ENCODE measurements around the gene ATP2C1. TPM values are rescaled to one million over a fixed set of nuclear protein-coding genes. Genes with fewer than 3 reads are reported as not detected.
"Not testable (repeated sequence)": the region's sequence is repeated elsewhere in the genome, so short reads cannot be mapped to it uniquely, and the experiment has no call there.

ATP2C1 gene
- total RNA-seq, 1 experiment from 2014 or later = 62.5 TPM

DNA sequence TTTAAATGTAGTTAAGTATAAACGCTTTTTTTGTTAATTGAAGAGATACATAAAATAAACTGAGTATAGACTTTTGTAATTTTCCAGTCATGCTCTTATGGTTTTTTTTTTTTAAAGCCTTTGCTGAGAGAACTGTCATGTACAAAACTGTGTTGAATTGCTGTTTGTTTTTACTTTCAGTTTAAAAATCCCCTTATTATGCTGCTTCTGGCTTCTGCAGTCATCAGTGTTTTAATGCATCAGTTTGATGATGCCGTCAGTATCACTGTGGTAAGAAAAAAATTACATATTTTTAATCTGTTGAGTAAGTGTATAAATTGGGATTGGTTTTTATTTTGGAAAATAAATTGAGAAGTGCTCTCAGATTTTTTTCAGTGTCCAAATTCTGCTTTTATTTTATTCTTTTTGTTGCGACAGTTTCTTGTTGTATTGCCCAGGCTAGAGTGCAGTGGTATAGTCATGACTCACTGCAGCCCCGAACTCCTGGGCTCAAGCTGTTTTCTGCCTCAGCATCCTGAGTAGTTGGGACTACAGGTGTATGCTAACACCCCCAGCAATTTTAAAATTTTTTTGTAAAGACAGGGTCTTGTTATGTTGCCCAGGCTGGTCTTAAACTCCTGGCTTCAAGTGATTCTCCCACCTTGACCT, 40.7 kb downstream of the ATP2C1 start:
- no peak for DNase-seq (ENCODE audit: low read depth)

DNA sequence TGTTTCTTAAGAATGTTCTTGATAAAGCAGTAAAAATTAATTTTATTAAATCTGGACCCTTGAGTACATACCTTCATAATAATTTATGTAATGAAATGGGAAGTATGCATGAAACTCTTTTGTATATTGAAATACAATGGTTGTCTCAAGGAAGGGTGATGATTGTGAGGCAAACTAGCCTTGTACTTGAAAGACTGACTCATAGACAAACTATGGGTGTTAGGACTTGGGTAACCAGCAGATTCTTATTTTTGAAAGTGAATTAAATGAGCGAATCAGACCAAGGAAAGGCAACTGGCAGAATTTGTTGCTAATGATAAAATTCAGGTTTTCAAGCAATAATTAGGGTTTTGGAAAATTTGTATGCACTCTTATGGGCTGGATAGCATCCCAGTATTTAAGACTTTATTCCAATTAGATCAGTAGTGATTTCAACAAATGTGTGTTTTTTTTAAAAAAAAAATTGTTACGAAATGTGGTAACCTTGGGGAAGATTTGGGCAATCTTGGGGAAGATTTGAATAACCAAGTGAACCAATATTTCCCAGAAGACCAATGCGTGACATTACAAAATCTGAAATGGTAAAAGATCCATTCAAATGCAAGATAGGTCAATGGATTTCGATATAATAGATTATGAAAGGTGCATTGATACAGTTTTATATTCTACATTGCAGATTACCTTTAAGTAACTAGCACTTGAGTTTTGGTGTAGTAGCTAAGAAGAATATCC, 42.0 kb downstream of the ATP2C1 start:
- peak; percentile 50 for DNase-seq (ENCODE audit: low read depth)

DNA sequence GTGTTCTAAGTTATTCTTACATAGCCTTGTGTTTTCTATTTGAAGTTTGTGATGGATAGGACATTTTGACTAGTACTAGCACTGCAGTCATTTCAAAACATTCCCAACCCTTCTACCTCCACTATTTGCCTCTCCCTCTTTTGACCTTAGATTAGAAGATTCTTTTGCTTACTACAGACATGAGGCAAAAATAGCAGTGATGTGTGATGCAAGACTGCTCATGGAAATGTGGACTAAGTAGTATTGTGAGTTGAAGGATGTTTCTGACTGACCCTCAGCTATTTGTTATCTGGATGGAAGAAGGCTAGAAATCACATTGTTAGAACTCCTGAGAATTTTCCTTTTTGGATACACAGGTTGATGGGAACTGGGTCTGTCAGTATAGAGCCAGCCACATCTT, 45.9 kb downstream of the ATP2C1 start:
- DNase-seq (ENCODE audit: low read depth) = no peak

DNA sequence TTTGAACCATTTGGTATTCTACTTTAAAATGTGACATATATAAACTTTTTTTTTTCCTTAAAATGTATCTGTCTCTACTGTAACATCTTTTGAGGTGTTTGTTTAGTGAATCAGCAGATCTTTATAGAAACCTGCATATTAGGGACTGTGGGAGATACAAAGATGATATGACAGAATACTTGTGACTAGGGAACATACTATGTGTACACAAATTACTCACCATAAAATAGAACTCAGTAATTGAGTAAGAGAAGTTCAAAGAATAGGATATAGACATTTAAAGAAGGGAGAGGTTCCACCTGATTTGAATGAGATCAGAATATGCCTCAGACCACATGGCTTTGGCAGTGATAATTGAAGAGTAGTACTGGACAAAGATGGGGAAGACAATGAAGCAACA, 47.9 kb downstream of the ATP2C1 start:
- no peak for DNase-seq (ENCODE audit: low read depth)

DNA sequence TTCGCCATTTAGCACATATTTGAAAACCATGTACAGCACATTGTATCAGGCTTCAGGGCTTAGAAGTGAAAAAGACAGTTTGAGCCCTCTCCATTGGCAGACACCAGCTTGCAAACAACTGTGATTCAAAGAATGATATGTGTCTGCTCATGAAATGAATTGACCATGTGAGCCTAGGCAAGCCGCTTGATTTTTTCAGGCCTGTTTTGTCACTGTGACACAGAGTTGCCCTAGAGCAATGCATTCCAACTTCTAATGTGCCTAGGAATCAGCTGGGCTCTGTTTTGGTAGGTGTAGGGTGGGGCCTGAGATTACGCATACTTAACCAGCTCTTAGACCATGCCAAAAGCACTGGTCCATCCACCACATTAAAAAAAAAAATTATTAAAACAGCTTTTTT, 53.0 kb downstream of the ATP2C1 start:
- peak; percentile 48 for DNase-seq (ENCODE audit: low read depth)

DNA sequence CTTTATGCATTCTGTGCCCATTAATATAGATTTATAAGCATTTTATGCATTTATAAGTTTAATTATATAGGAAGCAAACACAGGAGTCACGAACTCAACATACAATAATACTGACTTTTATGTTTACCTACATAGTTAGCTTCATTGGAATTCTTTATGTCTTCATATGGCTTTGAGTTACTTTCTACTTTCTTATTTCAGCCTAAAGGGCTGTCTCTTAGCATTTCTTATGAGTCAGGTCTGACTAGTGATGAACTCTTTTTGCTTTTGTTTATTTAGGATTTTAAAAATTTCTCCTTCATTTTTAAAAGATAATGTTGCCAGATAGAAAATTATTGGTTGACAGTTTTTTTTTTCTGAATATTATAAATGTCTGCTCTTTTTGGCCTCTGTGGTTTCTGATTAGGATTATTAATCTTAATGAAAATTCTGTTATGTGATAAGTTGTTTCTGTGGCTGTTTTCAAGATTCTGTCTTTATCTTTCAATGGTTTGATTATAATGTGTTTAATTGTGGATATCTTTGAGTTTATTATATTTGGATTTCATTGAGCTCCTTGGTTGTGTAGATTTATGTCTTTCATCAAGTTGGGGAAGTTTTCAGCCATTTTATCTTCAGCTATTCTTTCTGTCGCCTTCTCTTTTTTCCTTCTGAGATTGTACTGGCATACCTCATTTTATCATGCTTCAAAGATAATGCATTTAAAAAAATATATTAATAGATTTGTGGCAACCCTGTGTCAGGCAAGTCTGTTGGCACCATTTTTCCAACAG, 54.3 kb downstream of the ATP2C1 start:
- DNase-seq (ENCODE audit: low read depth) = no peak

DNA sequence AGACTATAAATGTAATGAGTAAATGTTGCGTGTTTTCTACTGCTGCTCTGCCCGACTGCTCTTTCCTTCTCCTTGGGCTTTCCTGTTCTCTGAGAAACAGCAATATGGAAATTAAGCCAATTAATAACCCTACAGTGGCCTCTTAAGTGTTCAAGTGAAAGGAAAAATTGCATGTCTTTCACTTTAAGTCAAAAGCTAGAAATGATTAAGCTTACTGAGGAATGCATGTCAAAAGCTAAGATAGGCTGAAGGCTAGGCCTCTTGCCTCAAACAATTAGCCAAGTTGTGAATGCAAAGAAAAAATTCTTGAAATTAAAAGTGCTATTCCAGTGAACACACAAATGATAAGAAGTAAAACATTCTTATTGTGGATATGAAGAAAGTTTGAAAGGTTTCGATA, 55.0 kb downstream of the ATP2C1 start:
- DNase-seq (ENCODE audit: low read depth) = no peak

DNA sequence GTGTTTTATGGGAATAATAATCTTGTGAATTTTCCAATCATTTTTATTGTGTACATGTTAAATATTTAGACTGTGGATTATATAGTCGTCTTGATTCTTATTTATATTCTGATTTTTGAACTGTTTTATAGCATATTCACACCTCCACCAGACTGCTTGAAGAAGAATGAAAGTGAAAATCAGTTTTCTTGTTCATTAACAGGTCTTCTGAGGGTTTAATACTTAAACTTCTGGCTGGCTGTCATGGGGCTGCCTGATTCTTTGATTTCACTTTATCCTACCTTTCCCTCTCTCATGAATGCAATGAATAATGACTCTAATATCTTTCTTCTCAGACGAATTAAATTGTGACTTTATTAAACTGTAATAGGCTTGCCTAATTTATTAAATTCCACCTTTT, 56.2 kb downstream of the ATP2C1 start:
- no peak for DNase-seq (ENCODE audit: low read depth)

DNA sequence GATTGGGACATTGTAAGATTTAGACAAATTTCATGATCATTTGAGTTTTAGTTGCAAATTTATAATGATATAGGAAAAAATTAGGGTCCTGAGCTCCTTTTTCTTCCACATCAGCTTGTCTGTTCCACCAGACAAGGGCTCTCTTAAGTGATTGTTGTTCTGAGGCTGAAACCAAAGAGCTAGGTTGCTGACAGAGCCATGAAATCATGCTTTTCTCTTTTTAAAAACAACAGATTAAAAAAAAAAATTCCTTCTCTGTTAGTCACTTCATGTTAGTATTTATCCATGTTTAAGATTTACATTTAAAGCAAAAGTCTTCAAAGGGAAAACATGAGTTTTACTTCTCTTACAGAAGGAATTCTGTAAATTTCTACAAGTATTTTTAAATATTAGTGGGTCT, 56.8 kb downstream of the ATP2C1 start:
- no peak for DNase-seq (ENCODE audit: low read depth)

DNA sequence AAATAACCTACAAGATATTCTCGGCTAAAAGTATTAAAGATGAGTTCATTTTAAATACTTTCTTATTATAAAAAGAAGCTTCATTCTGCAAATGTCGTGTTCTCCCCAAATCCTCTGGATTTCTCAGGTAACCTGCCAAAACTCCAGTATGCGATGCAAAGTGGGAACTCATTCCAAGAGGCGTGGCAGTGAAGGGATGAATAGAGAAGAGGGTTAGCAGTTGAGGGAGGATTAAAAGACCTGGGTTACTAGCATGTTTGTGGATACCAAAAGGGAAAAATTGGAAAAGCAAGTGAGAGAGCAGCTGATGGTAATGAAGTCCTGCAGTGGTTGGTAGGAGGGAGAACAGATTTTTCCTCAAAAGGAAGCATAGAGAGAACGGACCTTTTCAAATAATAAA, 61.6 kb downstream of the ATP2C1 start:
- DNase-seq (ENCODE audit: low read depth) = no peak

DNA sequence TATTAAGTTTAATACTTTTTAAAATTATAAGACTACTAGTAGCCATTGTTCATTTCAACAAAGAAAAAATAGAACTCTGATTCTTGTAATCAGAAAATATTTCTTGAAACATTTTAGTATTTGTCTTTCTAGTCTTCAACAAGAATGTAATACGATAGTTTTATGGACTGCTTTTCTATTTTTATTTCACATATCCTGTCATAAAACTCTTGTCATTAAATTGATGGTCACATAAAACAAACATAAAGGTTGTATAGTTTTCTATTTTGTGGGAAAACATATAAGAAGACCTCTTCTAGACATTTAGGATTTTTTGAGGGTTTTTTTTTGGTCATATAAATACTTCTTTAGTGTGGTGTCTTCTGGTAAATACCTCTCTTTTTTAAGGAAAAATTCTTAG, 62.4 kb downstream of the ATP2C1 start:
- no peak for DNase-seq (ENCODE audit: low read depth)

DNA sequence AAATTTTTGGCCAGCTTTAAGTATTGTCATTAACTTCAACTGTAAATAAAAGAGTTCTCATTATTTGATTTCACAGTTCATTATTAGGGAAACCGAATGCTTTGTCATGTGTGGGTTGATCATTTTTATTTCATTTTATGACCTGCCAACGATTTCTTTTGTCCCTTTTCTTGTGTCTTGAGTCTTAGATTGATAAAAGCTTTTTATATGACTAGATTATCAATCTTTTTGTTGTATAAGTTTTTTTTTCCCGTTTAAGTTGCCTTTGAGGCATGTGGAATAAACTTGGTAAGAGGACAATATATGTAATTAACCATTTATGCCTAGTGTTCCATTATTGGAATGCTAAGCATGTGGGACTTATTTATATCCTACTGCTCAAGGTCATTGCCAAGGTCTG, 62.8 kb downstream of the ATP2C1 start:
- no peak for DNase-seq (ENCODE audit: low read depth)

DNA sequence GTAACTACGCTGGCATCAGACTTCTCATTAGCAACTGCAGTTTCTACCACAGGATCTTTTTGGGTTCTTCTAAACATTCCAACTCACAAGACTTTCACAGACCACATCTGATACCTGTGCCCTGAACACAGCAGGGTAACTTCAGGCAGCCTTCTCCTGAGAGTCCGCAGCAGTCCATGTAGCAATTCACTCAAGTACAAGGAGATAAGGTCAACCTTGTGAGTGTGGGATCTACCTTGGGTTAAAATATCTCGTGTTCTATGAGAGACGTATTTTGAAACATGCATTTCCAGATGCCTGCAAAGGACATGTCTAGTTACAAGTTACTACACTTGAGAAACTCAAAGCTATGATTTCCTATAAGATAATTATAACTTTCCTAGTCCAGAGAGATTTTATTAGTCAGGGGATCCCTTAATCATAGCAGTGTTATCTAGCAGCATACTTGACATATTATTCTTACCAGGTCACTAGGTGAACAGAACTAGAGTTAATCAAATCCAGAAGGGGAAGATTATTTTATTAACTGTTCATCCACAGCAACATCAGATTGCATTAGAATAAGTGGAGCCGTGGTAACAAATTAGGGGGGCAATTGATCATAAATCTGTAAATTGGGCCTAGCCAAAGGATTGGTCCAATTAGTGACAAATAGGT, 66.4 kb downstream of the ATP2C1 start:
- no peak for DNase-seq (ENCODE audit: low read depth)

DNA sequence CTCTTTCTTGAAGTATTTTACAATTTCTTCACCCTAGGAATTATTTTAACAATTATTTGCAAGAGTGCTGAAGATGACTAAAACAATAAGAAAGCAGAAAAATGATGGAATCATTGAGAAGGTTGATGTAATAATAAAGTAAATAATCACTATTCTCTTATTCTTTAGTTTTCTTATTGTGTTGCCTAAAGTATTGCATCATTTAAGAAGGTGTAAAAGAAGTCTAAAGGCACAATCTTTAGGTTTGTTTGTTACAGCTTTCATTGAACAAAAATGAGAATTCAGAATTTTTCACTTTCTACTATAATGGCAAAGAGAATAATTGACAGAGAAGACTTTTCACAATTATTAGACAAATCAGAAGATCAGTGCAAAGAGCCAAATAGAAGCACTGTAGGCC, 67.6 kb downstream of the ATP2C1 start:
- DNase-seq (ENCODE audit: low read depth) = no peak

DNA sequence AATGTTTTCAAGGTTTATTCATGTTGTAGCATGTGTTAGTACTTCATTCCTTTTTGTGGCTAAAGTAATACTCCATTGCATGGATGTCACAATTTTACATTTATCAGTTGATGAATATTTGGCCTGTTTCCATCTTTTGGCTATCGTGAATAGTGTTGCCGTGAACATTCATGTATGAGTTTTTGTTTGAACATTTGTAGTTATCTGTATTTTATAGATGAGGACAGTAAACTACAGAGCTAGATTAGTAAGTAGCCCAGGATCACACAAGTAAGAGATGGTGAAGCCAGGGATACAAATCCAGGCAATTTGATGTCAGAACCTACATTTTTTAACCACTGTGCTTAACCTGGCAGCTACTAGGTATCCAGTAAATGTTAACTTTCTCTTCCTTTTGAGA, 69.6 kb downstream of the ATP2C1 start:
- DNase-seq (ENCODE audit: low read depth) = no peak

DNA sequence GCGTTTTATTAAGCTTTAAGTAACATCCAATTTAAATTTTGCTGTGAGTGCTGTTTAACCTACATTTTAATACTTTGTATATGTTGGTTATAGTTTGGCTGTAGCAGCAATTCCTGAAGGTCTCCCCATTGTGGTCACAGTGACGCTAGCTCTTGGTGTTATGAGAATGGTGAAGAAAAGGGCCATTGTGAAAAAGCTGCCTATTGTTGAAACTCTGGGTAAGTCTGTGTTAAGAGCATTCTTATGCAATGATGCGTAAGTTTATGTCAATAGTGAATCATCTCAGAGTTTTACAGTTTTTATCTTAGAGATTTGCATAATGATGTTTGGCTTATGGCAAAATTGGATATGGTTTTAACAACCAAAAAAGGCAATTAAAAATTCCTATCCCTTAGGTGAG, 70.0 kb downstream of the ATP2C1 start:
- peak; percentile 82 for DNase-seq (ENCODE audit: low read depth)

DNA sequence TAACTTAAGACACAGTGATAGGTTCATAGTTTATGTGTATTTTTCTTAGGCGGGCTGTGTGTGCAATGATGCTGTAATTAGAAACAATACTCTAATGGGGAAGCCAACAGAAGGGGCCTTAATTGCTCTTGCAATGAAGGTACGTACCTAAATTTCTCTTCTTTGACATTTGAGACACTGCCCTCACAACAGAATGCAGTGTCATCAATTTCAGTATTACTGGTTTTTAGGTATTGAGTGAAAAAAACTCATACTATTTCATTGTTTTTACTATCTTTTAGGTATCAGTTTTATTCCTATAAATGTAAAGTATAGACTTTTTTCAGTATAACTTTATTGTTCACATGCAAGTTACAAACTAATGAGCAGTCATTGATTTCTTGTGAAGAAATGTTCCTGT, 73.4 kb downstream of the ATP2C1 start:
- no peak for DNase-seq (ENCODE audit: low read depth)

DNA sequence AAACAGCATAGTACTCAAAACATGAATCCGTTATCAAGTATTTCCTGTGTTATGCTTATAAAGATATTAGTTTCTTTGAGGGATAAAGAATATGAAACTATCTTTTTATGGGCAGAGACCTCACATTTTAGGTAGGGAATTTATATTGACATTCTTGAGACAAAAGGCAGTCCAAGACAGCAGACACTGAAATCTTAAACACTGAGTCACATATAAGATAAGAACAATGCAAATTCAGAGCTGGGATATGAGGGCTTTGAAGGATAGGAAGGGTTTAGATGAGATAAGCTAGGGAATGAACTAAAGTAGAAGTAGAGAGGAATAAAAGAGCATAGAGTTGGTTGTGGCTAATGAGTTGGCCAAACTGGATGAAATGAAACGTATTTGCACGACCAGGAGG, 74.3 kb downstream of the ATP2C1 start:
- DNase-seq (ENCODE audit: low read depth) = no peak

DNA sequence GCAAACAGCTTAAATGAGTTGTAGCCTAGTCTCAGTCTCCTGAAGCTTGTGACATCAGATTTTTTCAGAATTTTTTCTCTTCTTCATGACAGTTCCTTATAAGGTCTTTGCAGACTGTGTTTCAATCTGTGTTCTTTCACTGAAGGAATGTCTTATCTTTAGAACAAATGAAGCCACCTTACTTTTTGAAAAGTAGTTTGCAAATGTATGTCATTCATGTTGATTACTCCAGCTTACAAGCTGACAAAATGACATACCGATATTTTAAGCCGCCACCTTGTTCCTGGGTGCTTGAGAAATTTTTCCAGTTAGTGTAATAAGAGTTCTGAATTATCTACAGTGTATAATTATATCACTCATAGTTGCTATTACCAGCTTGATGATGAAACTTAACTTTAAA, 75.7 kb downstream of the ATP2C1 start:
- DNase-seq (ENCODE audit: low read depth) = no peak

DNA sequence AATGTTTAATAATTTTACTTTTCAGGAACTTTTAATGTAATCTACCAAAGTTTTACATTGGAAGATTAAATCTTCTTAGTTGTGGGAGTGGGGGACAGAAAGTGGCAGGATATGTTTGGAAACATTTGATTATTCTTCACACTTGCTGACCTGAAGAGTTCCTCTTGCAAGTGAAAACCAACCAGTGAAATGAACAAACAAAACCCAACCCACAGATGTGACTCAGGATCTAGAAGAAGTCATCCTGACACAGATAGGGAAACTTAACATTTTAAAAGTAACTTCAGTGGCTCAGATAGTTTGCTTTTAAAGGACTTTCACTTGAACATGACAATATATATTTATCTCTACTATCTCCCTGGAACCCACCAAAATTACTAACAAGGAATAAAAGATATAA, 77.3 kb downstream of the ATP2C1 start:
- DNase-seq (ENCODE audit: low read depth) = no peak

DNA sequence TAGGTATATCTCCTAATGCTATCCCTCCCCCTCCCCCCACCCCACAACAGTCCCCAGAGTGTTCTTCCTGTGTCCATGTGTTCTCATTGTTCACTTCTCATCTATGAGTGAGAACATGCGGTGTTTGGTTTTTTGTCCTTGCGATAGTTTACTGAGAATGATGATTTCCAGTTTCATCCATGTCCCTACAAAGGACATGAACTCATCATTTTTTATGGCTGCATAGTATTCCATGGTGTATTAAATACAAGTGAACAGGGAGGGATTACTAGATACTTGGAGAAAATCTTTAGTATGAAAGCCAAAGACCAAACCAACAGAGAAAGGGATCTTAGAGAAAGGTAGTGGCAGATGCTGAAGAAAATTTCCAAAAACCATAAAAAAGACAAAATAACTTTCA, 78.7 kb downstream of the ATP2C1 start:
- not testable (repeated sequence) for DNase-seq (ENCODE audit: low read depth)

DNA sequence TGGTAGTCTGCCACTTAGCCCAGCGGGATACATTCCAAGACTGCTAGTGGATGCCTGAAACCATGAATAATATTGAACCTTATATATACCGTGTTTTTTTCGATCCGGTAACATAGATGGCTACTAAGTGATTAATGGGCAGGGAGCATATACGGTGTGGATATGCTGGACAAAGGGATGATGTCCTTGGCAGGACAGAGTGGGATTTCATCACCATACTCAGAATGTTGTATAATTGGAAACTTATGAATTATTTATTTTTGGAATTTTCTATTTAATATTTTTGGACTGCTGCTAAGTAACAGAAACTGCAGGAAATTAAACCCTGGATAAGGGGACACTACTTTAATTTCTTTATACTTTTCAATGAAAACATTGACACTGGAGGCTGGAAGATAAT, 79.5 kb downstream of the ATP2C1 start:
- DNase-seq (ENCODE audit: low read depth) = no peak

DNA sequence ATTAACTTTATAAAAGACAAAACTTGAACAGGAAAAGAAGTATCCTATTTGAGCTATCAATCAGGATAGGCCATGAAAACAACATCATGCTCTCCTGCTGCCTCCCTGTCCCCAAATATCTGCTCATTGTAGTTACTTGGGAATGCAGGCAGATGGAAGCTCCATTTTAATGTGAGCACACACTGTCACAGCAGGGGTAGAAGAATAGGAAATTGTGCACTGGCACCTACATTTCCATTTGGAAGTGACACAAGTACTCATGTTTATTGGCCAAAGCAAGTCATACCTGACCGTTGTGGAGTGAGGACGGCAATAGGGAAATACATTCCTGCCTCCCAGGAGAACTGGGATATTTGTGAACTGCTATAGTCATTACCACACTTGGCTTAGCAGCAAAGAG, 80.3 kb downstream of the ATP2C1 start:
- no peak for DNase-seq (ENCODE audit: low read depth)

Measured in RPMI7951 (cell line).